ENCODE results near the gene RPS8.
"Not testable (repeated sequence)": the region's sequence is repeated elsewhere in the genome, so short reads cannot be mapped to it uniquely, and the experiment has no call there.

The RPS8 gene

GRCh38 chr1:44820328-44821239, 45.2 kb downstream of the RPS8 start:
- no peak for DNase-seq

- DNase-seq, result no peak
Measured at GRCh38 chr1:44821240-44821715, 45.9 kb downstream of the RPS8 start.

- no peak for DNase-seq
Measured at GRCh38 chr1:44822131-44822701, 46.9 kb downstream of the RPS8 start.

GRCh38 chr1:44822981-44823451, 47.7 kb downstream of the RPS8 start:
- DNase-seq, result no peak

- DNase-seq, result not testable (repeated sequence)
Measured at GRCh38 chr1:44824392-44824791, 49.1 kb downstream of the RPS8 start.

GRCh38 chr1:44826375-44827196, 51.2 kb downstream of the RPS8 start:
- no peak for DNase-seq

GRCh38 chr1:44827197-44828002, 52.1 kb downstream of the RPS8 start:
- DNase-seq, result no peak

GRCh38 chr1:44828003-44828651, 52.8 kb downstream of the RPS8 start:
- no peak for DNase-seq

Data from T1000 (cell line).